ENCODE data around the gene COL19A1. TPM values are rescaled to one million over a fixed set of nuclear protein-coding genes. Genes with fewer than 3 reads are reported as not detected.

Gene COL19A1
- polyA plus RNA-seq, 1 of the 3 experiments (the other 2 are of a cell fraction), result 0.15 TPM

- no peak for TF ChIP-seq RXRA (IDR thresholded peaks at IDR 0.05; ENCODE audit: borderline replicate concordance, low read depth)
- no peak for TF ChIP-seq USF1 (IDR thresholded peaks at IDR 0.05; ENCODE audit: borderline replicate concordance, low read depth)
- no peak for TF ChIP-seq CHD2 (IDR thresholded peaks at IDR 0.05; ENCODE audit: low read length, partially characterized antibody)
- no peak for TF ChIP-seq EP300 (IDR thresholded peaks at IDR 0.05; ENCODE audit: borderline replicate concordance in 1 of 2, low read depth in 1 of 2, low read length in 1 of 2)
Measured at GRCh38 chr6:69866770-69867638, 648 bp downstream of the COL19A1 start (continued).

- no peak for DNase-seq
- 24% methylated on average over 11 of the region's 11 CpGs for WGBS (ENCODE audit: low lambda C conversion rate)
- POLR2A ChIA-PET, result no interaction called here
- TF ChIP-seq USF2 (IDR thresholded peaks at IDR 0.05; ENCODE audit: borderline replicate concordance, low read depth, low read length) (no peak), RCOR1 (IDR thresholded peaks at IDR 0.05; ENCODE audit: low read length) (no peak), TAF1 (IDR thresholded peaks at IDR 0.05; ENCODE audit: borderline replicate concordance, low read depth, low read length) (no peak), NFIC (IDR thresholded peaks at IDR 0.05; ENCODE audit: borderline replicate concordance) (no peak), TCF12 (IDR thresholded peaks at IDR 0.05) (no peak), EP300 (IDR thresholded peaks at IDR 0.05; ENCODE audit: borderline replicate concordance in 1 of 2, low read depth in 1 of 2, low read length in 1 of 2) (no peak), YY1 (IDR thresholded peaks at IDR 0.05; ENCODE audit: low read depth) (no peak)
- peaks cover 0 to 8% of the 10 kb centered on the region in 2 experiments; a peak in 3 of 4 replicates for H3K4me1 ChIP-seq (ENCODE audit: control insufficient read depth in 1 of 2, insufficient read depth in 2 of 2, low read depth in 1 of 2, low read length in 1 of 2)
- peak overlapping the region; percentile 65 to 70 for H3K4me3 ChIP-seq (ENCODE audit: low read depth in 2 of 2, low read length in 1 of 2)
- H3K9ac ChIP-seq, result peak overlapping the region; percentile 40; the same call in 1 of the 2 replicates
- no peaks in the 10 kb centered on the region for H3K36me3 ChIP-seq (replicated peaks in 1 of 2; ENCODE audit: control insufficient read depth in 1 of 2, insufficient read depth in 2 of 2, low read length in 1 of 2)
- peaks cover 7% of the 10 kb centered on the region for H3F3A ChIP-seq (replicated peaks; ENCODE audit: insufficient read depth)
- H3K27ac ChIP-seq (ENCODE audit: low read depth in 2 of 2, low read length in 1 of 2), result no peak overlapping the region
- H3K27me3 ChIP-seq (ENCODE audit: insufficient read depth), result no peaks in the 10 kb centered on the region
- no peaks in the 10 kb centered on the region for H3K9me2 ChIP-seq
- H4K20me1 ChIP-seq (ENCODE audit: insufficient read depth), result no peaks in the 10 kb centered on the region
- CTCF ChIA-PET, result interaction anchor here (0.8 to 2.0 kb wide), 3 partner anchors 33 to 241 kb away, joined by 4 to 5 read pairs (median 4); no protein-coding TSS in a partner anchor
- H3K9me3 ChIP-seq, result no peaks in the 10 kb centered on the region
- H3K4me2 ChIP-seq, result peak overlapping the region; percentile 86
- no peaks in the 10 kb centered on the region; the same call in 1 of the 2 replicates for H3K79me2 ChIP-seq (ENCODE audit: insufficient read depth)
- peak overlapping the region; percentile 85; the same call in 1 of the 2 replicates for H2AFZ ChIP-seq (ENCODE audit: low read depth)
Measured at GRCh38 chr6:69867639-69867976, 1.3 kb downstream of the COL19A1 start.

- CTCF ChIA-PET, result interaction anchor here (0.8 to 2.0 kb wide), 2 partner anchors 33 to 240 kb away, joined by 4 to 5 read pairs; no protein-coding TSS in a partner anchor
Measured at GRCh38 chr6:69868252-69868804, 2.0 kb downstream of the COL19A1 start.

More at GRCh38 chr6:69868252-69868804, 2.0 kb downstream of the COL19A1 start:
- Histone ChIP-seq H3K9me3 (no peaks in the 10 kb centered on the region), H4K20me1 (ENCODE audit: insufficient read depth) (no peaks in the 10 kb centered on the region), H3K4me3 (ENCODE audit: low read depth in 2 of 2, low read length in 1 of 2) (no peak overlapping the region), H3K9me2 (no peaks in the 10 kb centered on the region), H3K4me2 (no peak overlapping the region), H3F3A (replicated peaks; ENCODE audit: insufficient read depth) (peaks cover 7% of the 10 kb centered on the region), H3K79me2 (ENCODE audit: insufficient read depth) (no peaks in the 10 kb centered on the region; the same call in 1 of the 2 replicates), H3K9ac (no peak overlapping the region), H3K4me1 (ENCODE audit: control insufficient read depth in 1 of 2, insufficient read depth in 2 of 2, low read depth in 1 of 2, low read length in 1 of 2) (peaks cover 0 to 8% of the 10 kb centered on the region in 2 experiments; a peak in 3 of 4 replicates), H3K36me3 (replicated peaks in 1 of 2; ENCODE audit: control insufficient read depth in 1 of 2, insufficient read depth in 2 of 2, low read length in 1 of 2) (no peaks in the 10 kb centered on the region), H2AFZ (ENCODE audit: low read depth) (no peak overlapping the region), H3K27me3 (ENCODE audit: insufficient read depth) (no peaks in the 10 kb centered on the region), H3K27ac (ENCODE audit: low read depth in 2 of 2, low read length in 1 of 2) (no peak overlapping the region)
- WGBS (ENCODE audit: low lambda C conversion rate), result 100% methylated on average over 1 of the region's 1 CpG
- TF ChIP-seq SIN3A (IDR thresholded peaks at IDR 0.05; ENCODE audit: borderline replicate concordance, low read depth, low read length) (no peak), TEAD4 (IDR thresholded peaks at IDR 0.05; ENCODE audit: borderline replicate concordance, insufficient read depth) (no peak), NRF1 (IDR thresholded peaks at IDR 0.05; ENCODE audit: low read depth, low read length) (no peak), REST (IDR thresholded peaks at IDR 0.05; ENCODE audit: low read depth, low read length) (no peak), TCF12 (IDR thresholded peaks at IDR 0.05) (no peak), TAF1 (IDR thresholded peaks at IDR 0.05; ENCODE audit: borderline replicate concordance, low read depth, low read length) (no peak), FOXJ3 (CRISPR knock-in tag; IDR thresholded peaks at IDR 0.05) (no peak), CHD2 (IDR thresholded peaks at IDR 0.05; ENCODE audit: low read length, partially characterized antibody) (no peak), RXRA (IDR thresholded peaks at IDR 0.05; ENCODE audit: borderline replicate concordance, low read depth) (no peak), NFIC (IDR thresholded peaks at IDR 0.05; ENCODE audit: borderline replicate concordance) (no peak)
- no peak for DNase-seq
- POLR2A ChIA-PET, result no interaction called here

All from SK-N-SH (cell line).